ENCODE data around the gene ELN.

The ELN gene

DNA sequence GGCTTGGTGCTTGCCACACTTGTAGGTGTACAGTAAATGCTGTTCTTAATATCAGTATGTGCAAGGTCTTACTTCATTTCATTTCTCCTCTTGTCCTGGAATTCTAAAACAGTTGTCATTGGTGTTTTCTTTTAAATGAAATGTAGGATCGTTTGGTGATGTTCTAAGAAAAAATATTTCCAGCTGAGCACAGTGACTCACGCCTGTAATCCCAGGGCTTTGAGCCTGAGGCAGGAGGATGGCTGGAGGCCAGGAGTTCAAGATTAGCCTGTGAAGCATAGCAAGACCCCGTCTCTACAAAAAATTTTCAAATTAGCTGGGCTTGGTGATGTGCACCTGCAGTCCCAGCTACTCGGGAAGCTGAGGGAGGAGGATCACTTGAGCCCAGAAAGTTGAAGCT lies 32.6 kb upstream of the ELN start:
- no peak for DNase-seq (ENCODE audit: low spot score)
- TF ChIP-seq, protein P1, sequence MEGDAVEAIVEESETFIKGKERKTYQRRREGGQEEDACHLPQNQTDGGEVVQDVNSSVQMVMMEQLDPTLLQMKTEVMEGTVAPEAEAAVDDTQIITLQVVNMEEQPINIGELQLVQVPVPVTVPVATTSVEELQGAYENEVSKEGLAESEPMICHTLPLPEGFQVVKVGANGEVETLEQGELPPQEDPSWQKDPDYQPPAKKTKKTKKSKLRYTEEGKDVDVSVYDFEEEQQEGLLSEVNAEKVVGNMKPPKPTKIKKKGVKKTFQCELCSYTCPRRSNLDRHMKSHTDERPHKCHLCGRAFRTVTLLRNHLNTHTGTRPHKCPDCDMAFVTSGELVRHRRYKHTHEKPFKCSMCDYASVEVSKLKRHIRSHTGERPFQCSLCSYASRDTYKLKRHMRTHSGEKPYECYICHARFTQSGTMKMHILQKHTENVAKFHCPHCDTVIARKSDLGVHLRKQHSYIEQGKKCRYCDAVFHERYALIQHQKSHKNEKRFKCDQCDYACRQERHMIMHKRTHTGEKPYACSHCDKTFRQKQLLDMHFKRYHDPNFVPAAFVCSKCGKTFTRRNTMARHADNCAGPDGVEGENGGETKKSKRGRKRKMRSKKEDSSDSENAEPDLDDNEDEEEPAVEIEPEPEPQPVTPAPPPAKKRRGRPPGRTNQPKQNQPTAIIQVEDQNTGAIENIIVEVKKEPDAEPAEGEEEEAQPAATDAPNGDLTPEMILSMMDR (IDR thresholded peaks at IDR 0.05; ENCODE audit: poor library complexity, severe bottlenecking) = no peak
- Histone ChIP-seq H3K9me3 (ENCODE audit: severe bottlenecking) (no peaks in the 10 kb centered on the region), H3K4me1 (ENCODE audit: insufficient read depth, poor library complexity, severe bottlenecking) (peaks cover 3% of the 10 kb centered on the region), H3K27ac (ENCODE audit: poor library complexity, severe bottlenecking) (no peak overlapping the region), H3K4me3 (ENCODE audit: severe bottlenecking) (no peak overlapping the region), H3K36me3 (ENCODE audit: low read depth) (no peaks in the 10 kb centered on the region), H3K27me3 (ENCODE audit: insufficient read depth, poor library complexity, severe bottlenecking) (no peaks in the 10 kb centered on the region)
- ATAC-seq (ENCODE audit: low read depth) = no peak

DNA sequence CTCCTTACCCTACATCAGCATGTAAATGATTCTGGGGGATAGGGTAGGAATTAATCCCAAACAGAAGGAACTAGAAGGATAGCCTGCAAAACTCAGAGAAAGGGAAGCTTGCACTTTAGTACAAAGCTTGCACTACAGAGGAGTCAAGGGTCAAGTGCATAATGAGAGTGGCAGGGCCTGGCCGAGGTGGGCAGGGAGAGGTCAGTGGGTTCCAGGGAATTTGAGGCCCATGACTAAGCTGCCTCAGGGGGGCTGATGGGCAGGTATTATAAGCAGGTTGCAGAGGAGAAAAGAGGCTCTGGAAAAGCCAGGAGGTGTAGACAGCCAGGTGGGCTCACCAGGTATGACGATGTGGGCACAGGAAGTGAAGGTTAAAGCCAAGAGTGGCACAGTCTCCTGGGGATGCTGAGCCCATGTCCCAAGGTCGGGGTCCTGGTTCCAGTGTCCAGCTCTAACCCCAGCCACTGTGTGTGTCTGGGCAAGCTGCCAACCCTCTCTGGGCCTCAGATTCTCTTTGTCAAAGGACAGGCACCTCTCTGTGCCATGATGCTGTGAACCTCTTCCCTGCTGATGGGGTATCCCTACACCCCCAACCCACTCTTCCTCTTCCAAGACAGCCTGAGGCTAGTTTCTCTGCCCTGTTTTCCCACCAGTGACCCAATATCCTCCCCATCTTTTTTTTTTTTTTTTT lies 32.0 kb upstream of the ELN start:
- Histone ChIP-seq H3K36me3 (ENCODE audit: low read depth) (no peaks in the 10 kb centered on the region), H3K4me3 (ENCODE audit: severe bottlenecking) (no peak overlapping the region)
- no peak for ATAC-seq (ENCODE audit: low read depth)

DNA sequence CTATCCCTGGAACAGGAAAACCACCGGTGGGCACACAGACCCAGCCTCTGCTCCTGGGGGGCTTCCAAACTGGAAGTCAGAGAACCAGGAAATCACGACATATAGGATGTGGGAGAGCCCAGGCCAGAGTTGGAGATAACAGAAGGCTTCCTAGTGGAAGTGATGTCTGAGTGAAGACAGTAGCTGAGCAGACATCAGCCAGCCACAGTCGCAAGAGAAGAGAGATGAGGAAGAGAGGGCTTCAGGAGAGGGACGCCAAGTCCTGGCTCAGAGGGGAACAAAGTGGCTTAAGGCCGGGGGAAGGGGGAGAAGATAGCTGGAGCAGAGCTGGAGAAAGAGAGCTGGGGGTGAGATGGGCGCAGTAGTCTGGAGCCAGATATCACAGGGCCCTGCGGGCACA lies 30.9 kb upstream of the ELN start:
- H3K27me3 ChIP-seq (ENCODE audit: insufficient read depth, poor library complexity, severe bottlenecking) = no peaks in the 10 kb centered on the region
- H3K9me3 ChIP-seq (ENCODE audit: severe bottlenecking) = no peaks in the 10 kb centered on the region
- ATAC-seq (ENCODE audit: low read depth) = no peak
- H3K4me3 ChIP-seq (ENCODE audit: severe bottlenecking) = no peak overlapping the region
- no peak overlapping the region for H3K27ac ChIP-seq (ENCODE audit: poor library complexity, severe bottlenecking)
- no peaks in the 10 kb centered on the region for H3K36me3 ChIP-seq (ENCODE audit: low read depth)
- peaks cover 3% of the 10 kb centered on the region for H3K4me1 ChIP-seq (ENCODE audit: insufficient read depth, poor library complexity, severe bottlenecking)
- DNase-seq (ENCODE audit: low spot score) = no peak
- TF ChIP-seq, protein P1 (IDR thresholded peaks at IDR 0.05; ENCODE audit: poor library complexity, severe bottlenecking) = no peak

More for the DNA sequence above, 32.0 kb upstream of the ELN start:
- H3K27me3 ChIP-seq (ENCODE audit: insufficient read depth, poor library complexity, severe bottlenecking) = no peaks in the 10 kb centered on the region
- no peaks in the 10 kb centered on the region for H3K9me3 ChIP-seq (ENCODE audit: severe bottlenecking)
- TF ChIP-seq, protein P1 (IDR thresholded peaks at IDR 0.05; ENCODE audit: poor library complexity, severe bottlenecking) = no peak
- no peak overlapping the region for H3K27ac ChIP-seq (ENCODE audit: poor library complexity, severe bottlenecking)
- no peak for DNase-seq (ENCODE audit: low spot score)
- H3K4me1 ChIP-seq (ENCODE audit: insufficient read depth, poor library complexity, severe bottlenecking) = peaks cover 3% of the 10 kb centered on the region

DNA sequence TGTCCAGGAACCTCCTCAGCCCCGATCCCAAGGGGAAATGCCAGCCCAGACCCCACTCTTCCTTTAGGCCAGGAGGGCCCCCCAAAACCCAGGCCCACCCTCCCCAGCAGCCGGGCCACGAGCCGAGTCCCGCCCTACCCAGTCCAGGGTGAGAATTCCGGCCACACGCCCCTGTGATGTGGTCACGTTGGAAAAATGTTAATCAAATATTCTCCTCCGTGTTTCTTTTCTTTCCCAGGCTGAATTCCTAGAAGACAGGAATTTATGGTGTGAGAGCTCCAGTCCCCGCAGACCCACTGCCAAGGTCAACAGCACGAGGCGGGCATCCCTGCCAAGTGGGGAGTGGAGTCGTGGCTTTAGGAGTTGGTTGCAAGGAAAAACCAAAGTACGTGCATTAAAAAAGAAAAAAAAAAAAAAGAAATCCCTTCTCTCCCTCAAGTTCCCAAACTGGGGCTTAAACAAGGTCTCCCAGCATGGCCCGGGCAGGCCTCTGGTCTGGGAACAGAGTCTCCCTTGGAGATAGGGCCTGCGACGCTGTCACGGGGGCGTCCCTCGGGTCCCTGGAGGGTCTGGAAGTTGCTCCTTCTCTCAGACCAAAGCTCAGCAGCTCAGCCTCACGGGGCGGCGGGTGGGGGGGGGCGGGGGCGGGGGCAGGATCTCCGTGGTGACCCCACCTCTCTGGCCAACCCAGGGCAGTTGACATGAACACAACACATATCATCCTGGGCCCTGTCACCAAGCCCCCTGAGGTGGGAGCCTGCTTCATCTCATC lies 28.1 kb upstream of the ELN start:
- no peak overlapping the region for H3K4me3 ChIP-seq (ENCODE audit: severe bottlenecking)
- peaks cover 14% of the 10 kb centered on the region for H3K4me1 ChIP-seq (ENCODE audit: insufficient read depth, poor library complexity, severe bottlenecking)
- no peaks in the 10 kb centered on the region for H3K36me3 ChIP-seq (ENCODE audit: low read depth)
- ATAC-seq (ENCODE audit: low read depth) = no peak
- DNase-seq (ENCODE audit: low spot score) = no peak
- H3K27me3 ChIP-seq (ENCODE audit: insufficient read depth, poor library complexity, severe bottlenecking) = no peaks in the 10 kb centered on the region
- TF ChIP-seq, protein P1 (IDR thresholded peaks at IDR 0.05; ENCODE audit: poor library complexity, severe bottlenecking) = no peak
- H3K9me3 ChIP-seq (ENCODE audit: severe bottlenecking) = no peaks in the 10 kb centered on the region
- H3K27ac ChIP-seq (ENCODE audit: poor library complexity, severe bottlenecking) = no peak overlapping the region
